ENCODE results near the gene PPP1CC. TPM values are rescaled to one million over a fixed set of nuclear protein-coding genes. Genes with fewer than 3 reads are reported as not detected.

Gene PPP1CC
- total RNA-seq, 1 donor from 2014 or later = 174 TPM

- Mint-ChIP-seq H3K4me1 (ENCODE audit: unreplicated experiment) (no peaks in the 10 kb centered on the region), H3K4me3 (no peak overlapping the region), H3K36me3 (no peaks in the 10 kb centered on the region), H3K9me3 (no peaks in the 10 kb centered on the region), H3K27ac (no peak overlapping the region), H3K27me3 (peaks cover 7% of the 10 kb centered on the region)
- no peak for DNase-seq (ENCODE audit: extremely low spot score, unreplicated experiment)
- TF ChIP-seq CTCF (conservative IDR thresholded peaks at IDR 0.05) = no peak
These were observed 22.4 kb upstream of the PPP1CC start for GRCh38 chr12:110765111-110765510.

- no peaks in the 10 kb centered on the region for H3K4me1 Mint-ChIP-seq (ENCODE audit: unreplicated experiment)
- H3K4me3 Mint-ChIP-seq = no peak overlapping the region
- no peak for TF ChIP-seq CTCF (conservative IDR thresholded peaks at IDR 0.05)
These were observed 20.9 kb upstream of the PPP1CC start for GRCh38 chr12:110763583-110763982.

GRCh38 chr12:110762891-110763290 lies 20.2 kb upstream of the PPP1CC start:
- Mint-ChIP-seq H3K27ac (no peak overlapping the region), H3K27me3 (peaks cover 7% of the 10 kb centered on the region)

More at GRCh38 chr12:110763583-110763982, 20.9 kb upstream of the PPP1CC start:
- Mint-ChIP-seq H3K27ac (no peak overlapping the region), H3K27me3 (peaks cover 7% of the 10 kb centered on the region), H3K36me3 (no peaks in the 10 kb centered on the region), H3K9me3 (no peaks in the 10 kb centered on the region)
- DNase-seq (ENCODE audit: extremely low spot score, unreplicated experiment) = no peak

GRCh38 chr12:110760204-110760609 lies 17.5 kb upstream of the PPP1CC start:
- no peaks in the 10 kb centered on the region for H3K4me1 Mint-ChIP-seq (ENCODE audit: unreplicated experiment)
- no peaks in the 10 kb centered on the region for H3K36me3 Mint-ChIP-seq
- no peaks in the 10 kb centered on the region for H3K9me3 Mint-ChIP-seq
- TF ChIP-seq CTCF (conservative IDR thresholded peaks at IDR 0.05) = no peak
- H3K27me3 Mint-ChIP-seq = peaks cover 3% of the 10 kb centered on the region
- no peak for DNase-seq (ENCODE audit: extremely low spot score, unreplicated experiment)
- H3K4me3 Mint-ChIP-seq = no peak overlapping the region
- H3K27ac Mint-ChIP-seq = no peak overlapping the region

More at GRCh38 chr12:110762891-110763290, 20.2 kb upstream of the PPP1CC start:
- H3K36me3 Mint-ChIP-seq = no peaks in the 10 kb centered on the region
- no peak for TF ChIP-seq CTCF (conservative IDR thresholded peaks at IDR 0.05)
- DNase-seq (ENCODE audit: extremely low spot score, unreplicated experiment) = no peak
- no peaks in the 10 kb centered on the region for H3K4me1 Mint-ChIP-seq (ENCODE audit: unreplicated experiment)
- no peak overlapping the region for H3K4me3 Mint-ChIP-seq
- no peaks in the 10 kb centered on the region for H3K9me3 Mint-ChIP-seq

- Mint-ChIP-seq H3K27me3 (no peaks in the 10 kb centered on the region), H3K4me3 (no peak overlapping the region), H3K36me3 (no peaks in the 10 kb centered on the region), H3K27ac (no peak overlapping the region), H3K4me1 (ENCODE audit: unreplicated experiment) (no peaks in the 10 kb centered on the region), H3K9me3 (no peaks in the 10 kb centered on the region)
- no peak for TF ChIP-seq CTCF (conservative IDR thresholded peaks at IDR 0.05)
- DNase-seq (ENCODE audit: extremely low spot score, unreplicated experiment) = no peak
These were observed 16.2 kb upstream of the PPP1CC start for GRCh38 chr12:110758922-110759321.

- no peak for DNase-seq (ENCODE audit: extremely low spot score, unreplicated experiment)
- TF ChIP-seq CTCF (conservative IDR thresholded peaks at IDR 0.05) = no peak
- Mint-ChIP-seq H3K27me3 (no peaks in the 10 kb centered on the region), H3K4me1 (ENCODE audit: unreplicated experiment) (no peaks in the 10 kb centered on the region), H3K9me3 (no peaks in the 10 kb centered on the region), H3K4me3 (no peak overlapping the region), H3K36me3 (no peaks in the 10 kb centered on the region), H3K27ac (no peak overlapping the region)
These were observed 13.9 kb upstream of the PPP1CC start for GRCh38 chr12:110756611-110757010.

Measured in type B pancreatic cell (in vitro differentiated cells).